Testis (tissue), 3 donors: ENCODE measurements around the gene PRR5L. TPM values are rescaled to one million over a fixed set of nuclear protein-coding genes. Genes with fewer than 3 reads are reported as not detected.

Source experiments
- DNase-seq: peaks from one replicate; pipeline ENCODE4 v3.0.0-alpha.2; 2019
- H3K27ac ChIP-seq, 2 donors: fragments of 200-600 bp; sonication (generic); one replicate each; pipeline ENCODE4 v1.5.1; 2019
- H3K27me3 ChIP-seq: fragments of 200-600 bp; sonication (generic); one replicate; pipeline ENCODE4 v1.5.1; 2019
- H3K36me3 ChIP-seq: fragments of 200-600 bp; sonication (generic); one replicate; pipeline ENCODE4 v1.5.1; 2017; ENCODE audit warnings: low read depth; ENCODE audit errors: missing control alignments
- H3K4me1 ChIP-seq: fragments of 200-600 bp; sonication (generic); one replicate; pipeline ENCODE4 v1.5.1; 2019
- H3K4me3 ChIP-seq, 2 donors: fragments of 200-600 bp; sonication (generic); one replicate each; pipeline ENCODE4 v1.5.1; 2017 to 2019
- H3K9me3 ChIP-seq: fragments of 200-600 bp; sonication (generic); one replicate; pipeline ENCODE4 v1.5.1; 2017
- POLR2A ChIP-seq: fragments of 450-650 bp; IDR thresholded peaks from one replicate; pipeline ENCODE4 v1.6.1; 2017; ENCODE audit warnings: antibody characterized with exemption, mild to moderate bottlenecking, moderate library complexity
- WGBS, 2 donors: methylation state at CpG; one replicate each; pipeline ENCODE4 v1.1.5; 2018; 5-methylcytosine and 5-hydroxymethylcytosine counted together
- intact Hi-C: fragments of 100-400 bp; cut with DNase I; formaldehyde crosslinking; loops from one replicate; pipeline ENCODE4 v1.15.1; 2023; ENCODE audit warnings: low total_unique reads
- polyA plus RNA-seq: library from polyadenylated mRNA; stranded (reverse); fragments of 350-450 nt; fragmentation: Illumina TruSeq; extraction: RNeasy Lipid Tissue Mini Kit (QIAGEN cat#74804); gene quantifications from one replicate; pipeline ENCODE4 v1.2.3, GENCODE V29; 2014; ENCODE audit warnings: low read depth, low replicate concordance; ENCODE audit not compliant: insufficient read depth
- total RNA-seq, 2 donors: library from RNA; depleted of rRNA; stranded (reverse); fragments of >200 nt; gene quantifications; one replicate each; pipeline ENCODE4 v1.2.3, GENCODE V29; 2016
- TF ChIP-seq, protein P1 (sequence below), 3 experiments: fragments of 450-650 bp in 2 of 3; fragments of 200-600 bp in 1 of 3; sonication (generic) in 1 of 3; IDR thresholded peaks; one replicate each; pipeline ENCODE4 v1.5.1; 2016 to 2019; ENCODE audit warnings: antibody characterized with exemption in 3 of 3, mild to moderate bottlenecking in 2 of 3, moderate library complexity in 1 of 3

Gene PRR5L
- total and polyA plus RNA-seq, 3 donors from 2014 or later, result 8.1 to 15.4 (median 14.7) TPM

DNA sequence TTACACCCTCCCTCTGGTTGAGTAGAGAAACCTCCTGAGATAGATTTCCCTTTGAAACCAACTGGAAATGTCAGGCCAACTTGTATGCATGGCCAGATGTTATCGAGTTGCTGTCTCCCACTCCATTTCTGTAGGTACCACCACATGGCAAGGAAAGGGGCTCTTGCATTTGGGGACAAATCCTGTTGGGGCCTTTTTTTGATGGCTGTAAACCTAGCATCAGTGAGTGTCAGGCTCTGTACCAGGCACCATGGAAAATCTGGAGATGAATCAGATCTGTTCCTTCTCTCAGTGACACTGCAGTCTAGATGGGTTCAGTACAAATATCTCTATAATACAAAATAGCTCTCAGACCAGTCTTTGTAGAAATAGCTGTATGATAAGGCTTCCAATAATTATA, 155.6 kb downstream of the PRR5L start:
- Histone ChIP-seq H3K4me3 (no peak overlapping the region), H3K9me3 (no peaks in the 10 kb centered on the region), H3K27ac (no peak overlapping the region), H3K36me3 (no peaks in the 10 kb centered on the region), H3K27me3 (no peaks in the 10 kb centered on the region), H3K4me1 (peaks cover 45% of the 10 kb centered on the region)
- DNase-seq, result no peak
- intact Hi-C loops, result no loop called here
- TF ChIP-seq POLR2A, result no peak
- TF ChIP-seq, protein P1, sequence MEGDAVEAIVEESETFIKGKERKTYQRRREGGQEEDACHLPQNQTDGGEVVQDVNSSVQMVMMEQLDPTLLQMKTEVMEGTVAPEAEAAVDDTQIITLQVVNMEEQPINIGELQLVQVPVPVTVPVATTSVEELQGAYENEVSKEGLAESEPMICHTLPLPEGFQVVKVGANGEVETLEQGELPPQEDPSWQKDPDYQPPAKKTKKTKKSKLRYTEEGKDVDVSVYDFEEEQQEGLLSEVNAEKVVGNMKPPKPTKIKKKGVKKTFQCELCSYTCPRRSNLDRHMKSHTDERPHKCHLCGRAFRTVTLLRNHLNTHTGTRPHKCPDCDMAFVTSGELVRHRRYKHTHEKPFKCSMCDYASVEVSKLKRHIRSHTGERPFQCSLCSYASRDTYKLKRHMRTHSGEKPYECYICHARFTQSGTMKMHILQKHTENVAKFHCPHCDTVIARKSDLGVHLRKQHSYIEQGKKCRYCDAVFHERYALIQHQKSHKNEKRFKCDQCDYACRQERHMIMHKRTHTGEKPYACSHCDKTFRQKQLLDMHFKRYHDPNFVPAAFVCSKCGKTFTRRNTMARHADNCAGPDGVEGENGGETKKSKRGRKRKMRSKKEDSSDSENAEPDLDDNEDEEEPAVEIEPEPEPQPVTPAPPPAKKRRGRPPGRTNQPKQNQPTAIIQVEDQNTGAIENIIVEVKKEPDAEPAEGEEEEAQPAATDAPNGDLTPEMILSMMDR (IDR thresholded peaks at IDR 0.05), result no peak
- WGBS, 2 donors, result 80 to 100% methylated on average over 1 of the region's 1 CpG

- peaks cover 43% of the 10 kb centered on the region for H3K4me1 ChIP-seq
- no peak for DNase-seq
- intact Hi-C loops, result no loop called here
Observed at GRCh38 chr11:36452236-36452940, 156.3 kb downstream of the PRR5L start.

DNA sequence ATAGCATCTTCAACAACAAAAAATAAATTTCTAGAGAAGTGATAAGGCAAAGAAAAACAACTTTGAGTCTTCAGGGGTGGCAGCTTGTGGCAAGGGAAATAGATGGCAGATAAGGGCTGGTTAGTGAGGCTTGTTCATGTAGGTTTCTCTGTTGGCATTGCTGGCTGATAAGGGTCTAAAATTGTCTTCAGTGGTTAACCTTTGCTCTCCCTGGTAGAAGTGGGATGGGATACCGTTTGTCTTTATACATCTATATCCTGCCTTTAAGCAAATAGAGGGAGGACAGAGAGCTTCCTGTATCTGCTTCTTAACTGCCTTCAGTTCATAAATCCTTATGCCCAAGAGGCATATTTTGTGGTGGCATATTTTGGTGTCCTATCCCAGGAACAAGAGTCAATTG, 156.9 kb downstream of the PRR5L start:
- intact Hi-C loops, result no loop called here
- no peak for TF ChIP-seq POLR2A
- TF ChIP-seq, protein P1 (IDR thresholded peaks at IDR 0.05), result no peak
- no peaks in the 10 kb centered on the region for H3K9me3 ChIP-seq
- no peak for DNase-seq
- H3K27ac ChIP-seq, result no peak overlapping the region
- H3K27me3 ChIP-seq, result no peaks in the 10 kb centered on the region
- H3K4me3 ChIP-seq, result no peak overlapping the region
- peaks cover 43% of the 10 kb centered on the region for H3K4me1 ChIP-seq
- H3K36me3 ChIP-seq, result no peaks in the 10 kb centered on the region
- WGBS, 2 donors, result 50 to 52% methylated on average over 1 of the region's 1 CpG

More at GRCh38 chr11:36452236-36452940, 156.3 kb downstream of the PRR5L start:
- Histone ChIP-seq H3K27me3 (no peaks in the 10 kb centered on the region), H3K27ac (no peak overlapping the region), H3K9me3 (no peaks in the 10 kb centered on the region), H3K36me3 (no peaks in the 10 kb centered on the region), H3K4me3 (no peak overlapping the region)
- 69 to 79% methylated on average over 5 of the region's 5 CpGs for WGBS, 2 donors
- TF ChIP-seq, protein P1 (IDR thresholded peaks at IDR 0.05), result no peak
- TF ChIP-seq POLR2A, result no peak

DNA sequence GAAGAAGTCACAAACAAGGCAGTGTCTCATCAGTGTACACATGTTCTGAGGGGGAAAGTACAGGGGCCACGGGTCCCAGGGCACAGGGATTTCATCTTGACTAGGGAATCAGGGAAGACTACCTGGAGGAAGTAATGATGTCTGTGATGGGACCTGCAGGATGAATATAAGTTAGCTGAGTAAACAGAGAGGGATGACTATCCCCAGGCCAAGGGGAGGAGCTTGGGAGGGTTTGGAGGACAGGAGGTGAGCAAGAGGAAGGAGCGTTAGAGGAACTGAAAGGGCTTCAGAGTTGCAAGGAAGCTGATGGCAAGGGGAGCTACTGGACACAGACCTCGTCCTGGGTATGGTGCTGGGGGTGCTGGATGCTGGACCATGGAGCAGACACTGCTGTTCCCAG, 157.6 kb downstream of the PRR5L start:
- peaks cover 43% of the 10 kb centered on the region for H3K4me1 ChIP-seq
- no peak for TF ChIP-seq POLR2A
- TF ChIP-seq, protein P1 (IDR thresholded peaks at IDR 0.05), result no peak
- no peak for DNase-seq
- H3K27ac ChIP-seq, result peak overlapping the region; percentile 31 to 90
- no peak overlapping the region for H3K4me3 ChIP-seq
- no peaks in the 10 kb centered on the region for H3K9me3 ChIP-seq
- intact Hi-C loops, result no loop called here
- WGBS, 2 donors, result 86 to 89% methylated on average over 3 of the region's 3 CpGs
- no peaks in the 10 kb centered on the region for H3K36me3 ChIP-seq
- H3K27me3 ChIP-seq, result no peaks in the 10 kb centered on the region

- no peak for DNase-seq
- Histone ChIP-seq H3K27ac (peak overlapping the region; percentile 80 to 90), H3K36me3 (no peaks in the 10 kb centered on the region), H3K27me3 (no peaks in the 10 kb centered on the region), H3K9me3 (no peaks in the 10 kb centered on the region), H3K4me1 (peaks cover 40% of the 10 kb centered on the region), H3K4me3 (no peak overlapping the region)
- 72 to 79% methylated on average over 18 of the region's 18 CpGs for WGBS, 2 donors
- TF ChIP-seq, protein P1 (IDR thresholded peaks at IDR 0.05), result no peak
- no peak for TF ChIP-seq POLR2A
- intact Hi-C loops, result no loop called here
Observed at GRCh38 chr11:36454551-36454940, 158.5 kb downstream of the PRR5L start.
